Subcutaneous adipose tissue (tissue), 4 donors: ENCODE data around the gene NFKBIL1. TPM values are rescaled to one million over a fixed set of nuclear protein-coding genes. Genes with fewer than 3 reads are reported as not detected.

Source experiments
- CTCF ChIP-seq: fragments of 450-650 bp; IDR thresholded peaks from one replicate; pipeline ENCODE4 v1.5.1; 2016; ENCODE audit warnings: low read depth, mild to moderate bottlenecking, control low read depth, antibody characterized with exemption, moderate library complexity
- total RNA-seq, 4 donors: library from RNA; depleted of rRNA; stranded (reverse); fragments of >200 nt; gene quantifications; one replicate each; pipeline ENCODE4 v1.1.0, GENCODE V29; 2016

The NFKBIL1 gene
- total RNA-seq, 4 donors from 2014 or later, result 5.2 to 54.4 (median 28.1) TPM

- no peak for TF ChIP-seq CTCF
Measured at GRCh38 chr6:31546339-31546957, 960 bp upstream of the NFKBIL1 start, which contains the start of gene ATP6V1G2. Gene ATP6V1G2 (minus strand): TSS chr6:31546608. CDS start chr6:31546559, 49 bp downstream.

GRCh38 chr6:31547727-31548543 lies 527 bp downstream of the NFKBIL1 start:
- TF ChIP-seq CTCF, result no peak

- no peak for TF ChIP-seq CTCF
Measured at GRCh38 chr6:31548544-31548873, 1.1 kb downstream of the NFKBIL1 start.

GRCh38 chr6:31556307-31556706 lies 8.9 kb downstream of the NFKBIL1 start:
- no peak for TF ChIP-seq CTCF

GRCh38 chr6:31557443-31558317 lies 10.3 kb downstream of the NFKBIL1 start:
- no peak for TF ChIP-seq CTCF

- TF ChIP-seq CTCF, result no peak
Measured at GRCh38 chr6:31558318-31558625, 10.9 kb downstream of the NFKBIL1 start.
